HG03439 (cell line): ENCODE results near the gene LAMB2.

Experiments used
- ATAC-seq: cut with Tn5 transposase; IDR thresholded peaks from one replicate; pipeline ENCODE4 v1.9.1; 2021; ENCODE audit warnings: mild to moderate bottlenecking, moderate library complexity; ENCODE audit not compliant: unreplicated experiment

The LAMB2 gene

GRCh38 chr3:49122022-49122421 lies 10.8 kb downstream of the LAMB2 start:
- ATAC-seq, result no peak

DNA sequence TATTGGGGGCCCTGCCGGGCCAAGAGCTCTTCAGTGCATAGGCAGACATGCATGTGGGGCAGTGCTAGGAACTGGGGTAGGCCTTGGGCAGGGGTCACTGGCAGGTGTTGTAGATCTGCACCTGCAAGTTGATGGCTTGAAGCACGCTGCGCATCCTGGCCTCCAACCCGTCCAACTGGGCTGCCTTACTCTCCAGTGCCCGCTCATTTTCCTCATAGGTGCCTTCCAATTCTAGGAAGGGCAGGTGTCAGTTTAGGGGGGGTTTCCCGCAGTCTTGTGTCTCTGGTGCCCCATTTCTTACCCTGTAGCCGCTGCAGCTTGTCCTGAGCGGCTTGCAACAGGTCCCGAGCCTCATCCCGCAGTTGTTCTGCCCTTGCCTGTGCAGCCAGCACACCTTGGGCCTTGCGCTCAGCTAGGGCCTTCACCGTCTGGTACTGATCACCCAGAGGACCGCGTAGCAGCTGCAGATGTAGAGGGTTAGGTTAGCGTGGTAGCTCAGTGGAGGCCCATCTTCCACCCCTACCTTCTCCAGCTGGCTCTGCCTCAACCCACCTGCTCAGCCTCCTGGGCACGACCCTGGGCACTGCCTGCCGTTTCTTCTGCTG lies 11.6 kb downstream of the LAMB2 start:
- no peak for ATAC-seq

- ATAC-seq, result peak; percentile 84
Measured at GRCh38 chr3:49120438-49121131, 12.3 kb downstream of the LAMB2 start, which contains the start of gene USP19. TSS of gene USP19 (minus strand) at chr3:49120823. CDS start at chr3:49119145, 1,678 bp downstream.

DNA sequence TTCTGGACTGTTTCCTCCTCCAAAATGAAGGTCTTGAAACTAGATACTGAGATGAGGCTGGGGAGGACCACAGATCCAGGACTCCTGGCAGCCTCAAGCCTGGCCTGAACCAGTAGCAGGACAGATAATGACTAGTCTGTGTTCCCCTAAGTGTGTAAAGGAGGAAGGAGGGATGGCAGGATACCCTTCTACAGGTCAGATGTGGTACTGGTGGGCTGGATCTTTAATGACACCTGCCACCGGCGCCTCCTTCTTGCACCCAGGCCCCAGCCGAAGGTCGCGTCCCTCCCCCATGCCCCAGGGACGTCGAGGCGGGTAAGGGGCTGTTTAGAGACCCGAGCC lies 12.8 kb downstream of the LAMB2 start:
- ATAC-seq, result no peak

DNA sequence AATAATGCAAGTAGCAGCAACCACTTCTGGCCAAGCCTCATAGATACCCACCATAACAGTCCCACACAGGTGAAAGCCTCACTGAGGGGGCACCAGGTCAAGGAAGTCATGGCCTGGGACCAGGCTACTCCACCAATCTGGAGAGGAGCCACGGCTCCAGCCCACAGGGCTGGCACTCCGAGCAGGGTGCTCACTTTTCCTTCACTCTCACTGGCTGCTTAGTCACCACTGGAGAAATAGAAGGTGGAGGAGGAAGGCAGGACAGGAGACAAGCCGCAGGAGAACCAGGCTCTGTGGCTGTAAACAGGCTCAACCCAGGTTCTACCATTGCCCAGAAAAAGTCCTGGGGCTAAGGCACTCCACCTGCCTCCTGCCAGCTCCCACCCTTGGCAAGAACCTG lies 13.4 kb downstream of the LAMB2 start:
- no peak for ATAC-seq

DNA sequence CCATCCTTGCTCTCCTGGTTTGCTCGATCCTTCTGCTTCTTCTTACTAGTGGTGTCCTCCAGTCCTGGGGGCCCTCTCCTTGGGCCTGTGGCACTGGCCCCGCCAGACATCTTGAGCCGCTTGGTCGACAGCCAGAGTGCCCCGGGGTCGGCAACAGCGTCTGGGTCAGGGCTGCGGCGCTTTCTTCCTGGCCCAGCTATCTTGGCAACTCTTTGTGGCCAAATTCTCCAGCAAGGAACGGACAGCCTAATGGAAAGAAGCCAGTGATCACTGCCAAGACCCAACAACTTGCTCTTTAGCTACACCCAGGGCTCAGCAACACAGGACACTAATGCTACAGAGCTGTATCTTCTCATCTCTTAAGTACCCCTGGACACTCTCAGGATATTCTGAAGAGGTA lies 13.8 kb downstream of the LAMB2 start:
- no peak for ATAC-seq

GRCh38 chr3:49112262-49112661 lies 20.6 kb downstream of the LAMB2 start:
- ATAC-seq, result no peak

GRCh38 chr3:49111347-49111746 lies 21.5 kb downstream of the LAMB2 start:
- ATAC-seq, result no peak

DNA sequence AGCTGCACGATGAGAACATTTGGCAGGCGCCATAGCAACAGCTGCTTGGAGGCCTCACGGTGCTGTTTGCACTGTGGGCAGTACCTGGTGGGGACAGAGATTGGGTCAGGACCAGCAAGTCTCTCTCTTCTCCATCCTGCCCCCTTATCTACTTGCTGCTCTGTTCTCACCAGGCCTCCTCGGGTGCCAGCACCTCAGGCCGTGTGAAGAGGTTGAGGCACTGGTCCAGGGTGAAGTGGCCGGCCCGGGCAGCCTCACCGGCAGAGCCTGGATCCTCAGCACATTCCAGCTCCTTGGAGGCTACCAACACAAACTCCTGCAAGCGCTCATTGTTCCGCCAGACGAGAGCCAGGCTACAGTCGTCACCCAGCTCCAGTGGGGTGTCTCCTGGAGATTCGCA lies 22.1 kb downstream of the LAMB2 start:
- ATAC-seq, result no peak

GRCh38 chr3:49108346-49108745 lies 24.5 kb downstream of the LAMB2 start:
- no peak for ATAC-seq

- peak; percentile 76 for ATAC-seq
Measured at GRCh38 chr3:49104427-49105291, 28.2 kb downstream of the LAMB2 start, which contains the start of gene QARS1. TSS of gene QARS1 (minus strand) at chr3:49104757. CDS start at chr3:49104733, 24 bp downstream.

DNA sequence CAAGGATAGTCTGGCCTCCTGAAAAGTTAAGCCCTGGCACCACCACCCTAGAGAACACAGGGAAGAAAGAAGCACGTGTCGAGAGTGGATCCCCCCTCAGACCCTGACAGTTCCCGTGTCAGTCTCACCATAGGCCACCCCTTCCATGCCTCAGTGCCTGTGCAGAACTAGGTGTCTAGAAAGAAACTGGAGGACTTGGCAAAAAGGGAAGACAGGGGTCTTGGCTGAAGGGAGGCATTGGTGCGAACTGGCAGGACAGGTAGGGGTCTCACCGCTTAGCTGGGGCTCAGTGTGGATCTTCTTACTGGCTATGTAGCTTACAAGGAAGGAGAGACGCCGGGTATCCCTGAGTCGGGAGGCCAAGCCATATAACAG lies 28.8 kb downstream of the LAMB2 start:
- ATAC-seq, result no peak

GRCh38 chr3:49100046-49100615 lies 32.7 kb downstream of the LAMB2 start:
- no peak for ATAC-seq

- ATAC-seq, result no peak
Measured at GRCh38 chr3:49098910-49099630, 33.8 kb downstream of the LAMB2 start.

- no peak for ATAC-seq
Measured at GRCh38 chr3:49098429-49098828, 34.4 kb downstream of the LAMB2 start.

- ATAC-seq, result peak; percentile 78
Measured at GRCh38 chr3:49093853-49094767, 38.7 kb downstream of the LAMB2 start, which contains the start of gene QRICH1. TSS of gene QRICH1 (minus strand) at chr3:49094071. CDS start at chr3:49077017, 17,054 bp downstream.

- peak; percentile 32 for ATAC-seq
Measured at GRCh38 chr3:49092938-49093852, 39.7 kb downstream of the LAMB2 start.

- ATAC-seq, result no peak
Measured at GRCh38 chr3:49081429-49081828, 51.4 kb downstream of the LAMB2 start.

DNA sequence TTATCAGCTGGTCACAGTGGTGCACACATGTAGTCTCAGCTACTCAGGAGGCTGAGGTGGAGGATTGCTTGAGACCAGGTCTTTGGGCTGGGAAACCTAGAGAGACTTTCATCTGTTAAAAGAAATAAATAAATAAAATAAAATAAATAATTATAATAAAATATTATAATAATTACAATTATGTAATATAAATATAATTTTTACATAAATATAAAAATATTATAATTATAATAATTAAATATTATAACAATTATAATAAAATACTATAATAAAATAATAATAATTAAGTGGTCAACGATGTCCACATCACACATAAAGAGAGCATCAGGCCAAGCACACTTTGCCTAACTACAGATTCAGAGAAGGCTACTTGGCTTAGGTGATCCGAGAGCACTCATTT lies 53.6 kb downstream of the LAMB2 start:
- ATAC-seq, result no peak
